Measurements from ENCODE around the gene MYO3B.

- no peak for TF ChIP-seq FOXM1 (IDR thresholded peaks at IDR 0.05; ENCODE audit: borderline replicate concordance)
- no peak for TF ChIP-seq HDGF (IDR thresholded peaks at IDR 0.05; ENCODE audit: borderline replicate concordance)
- no peak for TF ChIP-seq ARNT (IDR thresholded peaks at IDR 0.05)
- TF ChIP-seq FOXK2 (IDR thresholded peaks at IDR 0.05), result no peak
- no peak for TF ChIP-seq NFRKB (IDR thresholded peaks at IDR 0.05)
These were observed 284.7 kb downstream of the MYO3B start for GRCh38 chr2:170462433-170463205.
